AG04450 (cell line): ENCODE data around the gene TMED8. TPM values are rescaled to one million over a fixed set of nuclear protein-coding genes. Genes with fewer than 3 reads are reported as not detected.
A peak's percentile ranks its signal among the peaks of the same experiment; 100 is the strongest.

Source experiments
- CTCF ChIA-PET: fragments of 300-600, 350-600 bp; formaldehyde crosslinking; extraction: SDS; loops from one replicate; lab custom pipeline; 2022; ENCODE audit warnings: antibody characterized with exemption, inconsistent platforms; lab: Charles Lee
- POLR2A ChIA-PET: fragments of 350-600 bp; formaldehyde crosslinking; extraction: SDS; loops from one replicate; lab custom pipeline; 2021; ENCODE audit warnings: antibody characterized with exemption, inconsistent platforms; lab: Yijun Ruan, JAX
- DNase-seq: peaks from one replicate; pipeline ENCODE4 v3.0.0-alpha.2; 2011; ENCODE audit warnings: low read depth, low spot score
- H3K27ac ChIP-seq: one replicate; pipeline ENCODE4 v1.5.1; 2012; ENCODE audit warnings: low read depth, low read length, control low read depth
- H3K27me3 ChIP-seq: one replicate; pipeline ENCODE4 v1.6.0; 2012; ENCODE audit warnings: low read length; ENCODE audit not compliant: control insufficient read depth, insufficient read depth
- H3K4me3 ChIP-seq: 2 replicates; pipeline ENCODE4 v1.5.1; 2011; ENCODE audit warnings: mild to moderate bottlenecking, low read depth, low read length, control low read depth
- H3K9me3 ChIP-seq: 2 replicates; pipeline ENCODE4 v1.5.1; 2012; ENCODE audit warnings: low read length; ENCODE audit not compliant: control insufficient read depth, insufficient read depth
- CTCF ChIP-seq: IDR thresholded peaks from 2 replicates; pipeline ENCODE4 v1.5.1; 2011; ENCODE audit warnings: low read depth, low read length, control low read depth, inconsistent platforms
- polyA plus RNA-seq: library from polyadenylated mRNA; depleted of rRNA; stranded (reverse); fragments of >200 nt; gene quantifications from 2 replicates; pipeline ENCODE4 v1.2.3, GENCODE V29; 2011

TMED8 gene
- polyA plus RNA-seq, 1 experiment, result 5.7 TPM

- no peak for TF ChIP-seq CTCF
- Histone ChIP-seq H3K27ac (no peak overlapping the region), H3K9me3 (no peaks in the 10 kb centered on the region; the same call in 1 of the 2 replicates), H3K4me3 (no peak overlapping the region), H3K27me3 (no peaks in the 10 kb centered on the region)
- ChIA-PET CTCF (interaction anchor here (0.6 to 6.6 kb wide), 41 partner anchors 8 to 1328 kb away, joined by 3 to 305 read pairs (median 6); partner anchors contain the start of genes SAMD15, TMED8 and VIPAS39), POLR2A (interaction anchor here (0.7 to 1.2 kb wide), 4 partner anchors 9 to 90 kb away, joined by 3 to 12 read pairs (median 8); no protein-coding TSS in a partner anchor)
- no peak for DNase-seq
Observed at GRCh38 chr14:77316195-77316505, 60.7 kb downstream of the TMED8 start.

GRCh38 chr14:77314539-77315457 lies 62.1 kb downstream of the TMED8 start:
- ChIA-PET CTCF (interaction anchor here (0.6 to 6.6 kb wide), 23 partner anchors 10 to 441 kb away, joined by 3 to 305 read pairs (median 7); no protein-coding TSS in a partner anchor), POLR2A (interaction anchor here (0.6 to 1.2 kb wide), 3 partner anchors 11 to 104 kb away, joined by 6 to 10 read pairs (median 10); no protein-coding TSS in a partner anchor)
- H3K4me3 ChIP-seq, result no peak overlapping the region
- no peaks in the 10 kb centered on the region for H3K27me3 ChIP-seq
- DNase-seq, result no peak
- H3K9me3 ChIP-seq, result no peaks in the 10 kb centered on the region
- TF ChIP-seq CTCF, result no peak
- peak overlapping the region; percentile 58 for H3K27ac ChIP-seq

- Histone ChIP-seq H3K27ac (peak overlapping the region; percentile 58), H3K27me3 (no peaks in the 10 kb centered on the region), H3K9me3 (no peaks in the 10 kb centered on the region), H3K4me3 (no peak overlapping the region)
- no peak for TF ChIP-seq CTCF
- POLR2A ChIA-PET, result interaction anchor here (1.2 kb wide), 1 partner anchor 10 kb away, joined by 10 read pairs; no protein-coding TSS in a partner anchor
- peak; percentile 76 for DNase-seq
- CTCF ChIA-PET, result interaction anchor here (1.3 to 6.6 kb wide), 5 partner anchors 10 to 440 kb away, joined by 3 to 305 read pairs (median 33); partner anchors contain the start of gene SAMD15
Observed at GRCh38 chr14:77314043-77314442, 62.9 kb downstream of the TMED8 start.

- ChIA-PET CTCF (interaction anchor here (1.4 to 6.6 kb wide), 4 partner anchors 9 to 439 kb away, joined by 3 to 305 read pairs (median 53); partner anchors contain the start of gene SAMD15), POLR2A (no interaction called here)
- DNase-seq, result no peak
- H3K9me3 ChIP-seq, result no peaks in the 10 kb centered on the region
- peak overlapping the region; percentile 24 for H3K27ac ChIP-seq
- no peak overlapping the region for H3K4me3 ChIP-seq
- no peaks in the 10 kb centered on the region for H3K27me3 ChIP-seq
- no peak for TF ChIP-seq CTCF
Observed at GRCh38 chr14:77313371-77313770, 63.5 kb downstream of the TMED8 start.

GRCh38 chr14:77311217-77311616 lies 65.7 kb downstream of the TMED8 start:
- CTCF ChIA-PET, result interaction anchor here (6.6 kb wide), 1 partner anchor 7 kb away, joined by 305 read pairs; no protein-coding TSS in a partner anchor
- no peaks in the 10 kb centered on the region for H3K9me3 ChIP-seq
- no peak for DNase-seq
- POLR2A ChIA-PET, result no interaction called here
- H3K4me3 ChIP-seq, result no peak overlapping the region
- no peak overlapping the region for H3K27ac ChIP-seq
- H3K27me3 ChIP-seq, result no peaks in the 10 kb centered on the region
- no peak for TF ChIP-seq CTCF
